ENCODE data around the gene GRK6. TPM values are rescaled to one million over a fixed set of nuclear protein-coding genes. Genes with fewer than 3 reads are reported as not detected.

Gene GRK6
- total RNA-seq, 1 experiment from 2014 or later: 75.2 TPM

- Mint-ChIP-seq H3K4me1 (peaks cover 26 to 31% of the 10 kb centered on the region in 2 experiments), H3K27ac (peak overlapping the region in 2 of 3 experiments; percentile 84 to 85; a peak in 2 of 7 replicates), H3K36me3 (ENCODE audit: insufficient read depth in 1 of 3, low read depth in 3 of 3) (peaks cover 13 to 44% (median 31%) of the 10 kb centered on the region in 3 experiments), H3K4me3 (peak overlapping the region; percentile 72 to 86), H3K9me3 (no peaks in the 10 kb centered on the region; a peak in 1 of 5 replicates), H3K27me3 (ENCODE audit: low read depth) (peaks cover 25% of the 10 kb centered on the region)
- H2BK12ac ChIP-seq (ENCODE audit: insufficient read length, low read depth, low read length): no peak overlapping the region
- H3K23ac ChIP-seq (ENCODE audit: insufficient read length, low read depth, low read length): no peak overlapping the region
- no peak overlapping the region for H3K27ac ChIP-seq (ENCODE audit: insufficient read length, low read depth, low read length)
- no peak overlapping the region for H3K56ac ChIP-seq (ENCODE audit: insufficient read length, low read depth, low read length)
- H3K23me2 ChIP-seq (ENCODE audit: insufficient read length, low read depth, low read length, poor library complexity, severe bottlenecking): peaks cover 14% of the 10 kb centered on the region
- peak overlapping the region; percentile 42; the same call in 1 of the 2 replicates for H2BK15ac ChIP-seq (ENCODE audit: low read depth, low read length)
- H3K9ac ChIP-seq (ENCODE audit: extremely low read depth, insufficient read length, low read length): peak overlapping the region; percentile 66
- H3K27me3 ChIP-seq (ENCODE audit: insufficient read depth, low read length): peaks cover 4% of the 10 kb centered on the region; the same call in 1 of the 2 replicates
- H3K9me3 ChIP-seq (ENCODE audit: control insufficient read depth, low read depth, low read length): no peaks in the 10 kb centered on the region
- H4K8ac ChIP-seq (replicated peaks; ENCODE audit: insufficient read length, low read depth, low read length): no peak overlapping the region
- H3K4ac ChIP-seq (ENCODE audit: low read depth, low read length): peak overlapping the region; percentile 68; the same call in 1 of the 2 replicates
- no peak overlapping the region for H2BK5ac ChIP-seq (ENCODE audit: insufficient read length, low read length)
- peak overlapping the region; percentile 72 for H2BK120ac ChIP-seq (ENCODE audit: low read depth, low read length, poor library complexity, severe bottlenecking)
- H3T11ph ChIP-seq (ENCODE audit: low read length): no peak overlapping the region
- H3K79me2 ChIP-seq (ENCODE audit: insufficient read depth, low read length): no peaks in the 10 kb centered on the region
- no peak overlapping the region for H4K91ac ChIP-seq (ENCODE audit: insufficient read length, low read depth, low read length)
- peak overlapping the region; percentile 98 for H3K14ac ChIP-seq (ENCODE audit: insufficient read depth, low read length)
- no peaks in the 10 kb centered on the region for H3K4me1 ChIP-seq (ENCODE audit: insufficient read depth, low read length)
- no peak overlapping the region for H2AFZ ChIP-seq (ENCODE audit: low read length)
- no peaks in the 10 kb centered on the region for H4K20me1 ChIP-seq (ENCODE audit: control insufficient read depth, insufficient read depth, insufficient read length)
- H3K18ac ChIP-seq (ENCODE audit: insufficient read length, low read depth, low read length): peak overlapping the region; percentile 97
- no peak overlapping the region for H2BK20ac ChIP-seq (ENCODE audit: low read depth, low read length, poor library complexity, severe bottlenecking)
- H3K79me1 ChIP-seq (ENCODE audit: insufficient read depth, low read depth, low read length, poor library complexity, severe bottlenecking): no peaks in the 10 kb centered on the region
- peak; percentile 93 for DNase-seq
- no CpG with 5 or more reads among the region's 80 CpGs for WGBS (ENCODE audit: extremely low coverage, insufficient read length, low lambda C conversion rate)
- TF ChIP-seq CTCF (conservative IDR thresholded peaks at IDR 0.05): peak; percentile 88
- H3K4me2 ChIP-seq (ENCODE audit: insufficient read depth, insufficient read length, low read length): peak overlapping the region; percentile 73
- no peak overlapping the region for H2AK5ac ChIP-seq (ENCODE audit: insufficient read length, low read length)
- H4K5ac ChIP-seq (ENCODE audit: insufficient read length, low read depth, low read length): no peak overlapping the region
Measured at GRCh38 chr5:177455036-177455660, 28.7 kb downstream of the GRK6 start.
